ENCODE measurements around the gene PTPRK. TPM values are rescaled to one million over a fixed set of nuclear protein-coding genes. Genes with fewer than 3 reads are reported as not detected.

The PTPRK gene
- 10 to 100 TPM; 40.1 to 82.0 (median 57.6) TPM for total RNA-seq

GRCh38 chr6:128520436-128521281 is at the start of gene PTPRK:
Gene PTPRK (minus strand): TSS chr6:128520599. CDS start chr6:128520358, 241 bp downstream.
- no peaks in the 10 kb centered on the region for H3K9me3 ChIP-seq
- H3K4me3 ChIP-seq, result peak within 1 kb of the TSS; percentile 85
- TF ChIP-seq CTCF (IDR thresholded peaks at IDR 0.05) (peak; percentile 29 to 89), EP300 (IDR thresholded peaks at IDR 0.05) (no peak), POLR2AphosphoS5 (IDR thresholded peaks at IDR 0.05) (peak in 2 of 3 donors; percentile 6 to 64), POLR2A (IDR thresholded peaks at IDR 0.05) (peak in 1 of 2 donors; percentile 86)
- peaks cover 27% of the 10 kb centered on the region for H3K4me1 ChIP-seq
- peak within 1 kb of the TSS; percentile 94 for H3K27ac ChIP-seq
- 3% methylated on average over 24 of the region's 85 CpGs for WGBS
- no peaks in the 10 kb centered on the region for H3K27me3 ChIP-seq
- DNase-seq (ENCODE audit: low spot score in 2 of 2), result peak; percentile 93 to 95
- no peaks in the 10 kb centered on the region for H3K36me3 ChIP-seq

GRCh38 chr6:128567029-128567428 is 46.6 kb upstream of the PTPRK start:
- Histone ChIP-seq H3K4me1 (peaks cover 8% of the 10 kb centered on the region), H3K27me3 (no peaks in the 10 kb centered on the region), H3K9me3 (no peaks in the 10 kb centered on the region), H3K27ac (no peak overlapping the region), H3K36me3 (no peaks in the 10 kb centered on the region), H3K4me3 (no peak overlapping the region)
- DNase-seq (ENCODE audit: low spot score in 2 of 2), result no peak
- WGBS, result 83% methylated on average over 1 of the region's 1 CpG
- no peak for TF ChIP-seq CTCF (IDR thresholded peaks at IDR 0.05)
- no peak for TF ChIP-seq POLR2AphosphoS5 (IDR thresholded peaks at IDR 0.05)
- TF ChIP-seq POLR2A (IDR thresholded peaks at IDR 0.05), result no peak
- TF ChIP-seq EP300 (IDR thresholded peaks at IDR 0.05), result no peak

GRCh38 chr6:128560966-128561365 is 40.6 kb upstream of the PTPRK start:
- Histone ChIP-seq H3K9me3 (no peaks in the 10 kb centered on the region), H3K27ac (no peak overlapping the region), H3K4me3 (no peak overlapping the region), H3K27me3 (no peaks in the 10 kb centered on the region), H3K4me1 (no peaks in the 10 kb centered on the region), H3K36me3 (no peaks in the 10 kb centered on the region)
- no peak for DNase-seq (ENCODE audit: low spot score in 2 of 2)
- TF ChIP-seq POLR2AphosphoS5 (IDR thresholded peaks at IDR 0.05), result no peak
- TF ChIP-seq EP300 (IDR thresholded peaks at IDR 0.05), result no peak
- TF ChIP-seq CTCF (IDR thresholded peaks at IDR 0.05), result no peak
- no peak for TF ChIP-seq POLR2A (IDR thresholded peaks at IDR 0.05)

- H3K36me3 ChIP-seq, result no peaks in the 10 kb centered on the region
- DNase-seq (ENCODE audit: low spot score in 2 of 2), result no peak
- TF ChIP-seq EP300 (IDR thresholded peaks at IDR 0.05) (no peak), CTCF (IDR thresholded peaks at IDR 0.05) (no peak), POLR2AphosphoS5 (IDR thresholded peaks at IDR 0.05) (no peak), POLR2A (IDR thresholded peaks at IDR 0.05) (no peak)
- H3K27me3 ChIP-seq, result no peaks in the 10 kb centered on the region
- H3K9me3 ChIP-seq, result no peaks in the 10 kb centered on the region
- H3K4me3 ChIP-seq, result no peak overlapping the region
- H3K27ac ChIP-seq, result no peak overlapping the region
- 83% methylated on average over 2 of the region's 2 CpGs for WGBS
- no peaks in the 10 kb centered on the region for H3K4me1 ChIP-seq
Observed at GRCh38 chr6:128558924-128559323, 38.5 kb upstream of the PTPRK start.

GRCh38 chr6:128558021-128558420 is 37.6 kb upstream of the PTPRK start:
- WGBS, result 69% methylated on average over 2 of the region's 2 CpGs
- TF ChIP-seq EP300 (IDR thresholded peaks at IDR 0.05) (no peak), CTCF (IDR thresholded peaks at IDR 0.05) (no peak), POLR2A (IDR thresholded peaks at IDR 0.05) (no peak), POLR2AphosphoS5 (IDR thresholded peaks at IDR 0.05) (no peak)
- no peaks in the 10 kb centered on the region for H3K36me3 ChIP-seq

More at GRCh38 chr6:128558021-128558420, 37.6 kb upstream of the PTPRK start:
- Histone ChIP-seq H3K27ac (no peak overlapping the region), H3K9me3 (no peaks in the 10 kb centered on the region), H3K4me3 (no peak overlapping the region), H3K4me1 (no peaks in the 10 kb centered on the region), H3K27me3 (no peaks in the 10 kb centered on the region)
- DNase-seq (ENCODE audit: low spot score in 2 of 2), result no peak

Data from suprapubic skin (tissue), 4 donors.